ENCODE measurements around the gene ITGA1. TPM values are rescaled to one million over a fixed set of nuclear protein-coding genes. Genes with fewer than 3 reads are reported as not detected.
A peak's percentile ranks its signal among the peaks of the same experiment; 100 is the strongest.

The ITGA1 gene
- total RNA-seq, 3 donors from 2014 or later = 26.2 to 49.2 (median 36.6) TPM

GRCh38 chr5:52999344-52999949 lies 211.7 kb downstream of the ITGA1 start:
- Histone ChIP-seq H3K9me3 (no peaks in the 10 kb centered on the region), H3K27ac (peak overlapping the region in 1 of 2 donors; percentile 22), H3K4me3 (no peak overlapping the region), H3K4me1 (no peaks in the 10 kb centered on the region), H3K36me3 (no peaks in the 10 kb centered on the region), H3K27me3 (no peaks in the 10 kb centered on the region)
- intact Hi-C loops (cut with DNase I; ENCODE audit: low total_unique reads) = no loop called here
- no peak for DNase-seq (ENCODE audit: low spot score in 2 of 2)
- TF ChIP-seq POLR2AphosphoS5 (IDR thresholded peaks at IDR 0.05) (no peak), POLR2A (IDR thresholded peaks at IDR 0.05) (no peak), CTCF (IDR thresholded peaks at IDR 0.05) (no peak)

- H3K36me3 ChIP-seq = no peaks in the 10 kb centered on the region
- intact Hi-C loops (cut with DNase I; ENCODE audit: low total_unique reads) = no loop called here
- H3K9me3 ChIP-seq = no peaks in the 10 kb centered on the region
- no peak overlapping the region for H3K4me3 ChIP-seq
- DNase-seq (ENCODE audit: low spot score in 2 of 2) = no peak
- no peak overlapping the region for H3K27ac ChIP-seq
- H3K27me3 ChIP-seq = no peaks in the 10 kb centered on the region
- TF ChIP-seq POLR2AphosphoS5 (IDR thresholded peaks at IDR 0.05) (no peak), POLR2A (IDR thresholded peaks at IDR 0.05) (no peak), CTCF (IDR thresholded peaks at IDR 0.05) (no peak)
- H3K4me1 ChIP-seq = no peaks in the 10 kb centered on the region
These were observed 213.8 kb downstream of the ITGA1 start for GRCh38 chr5:53001541-53001940.

- intact Hi-C loops (cut with DNase I; ENCODE audit: low total_unique reads) = no loop called here
- Histone ChIP-seq H3K27ac (no peak overlapping the region), H3K4me3 (no peak overlapping the region), H3K4me1 (no peaks in the 10 kb centered on the region), H3K27me3 (no peaks in the 10 kb centered on the region), H3K9me3 (no peaks in the 10 kb centered on the region), H3K36me3 (no peaks in the 10 kb centered on the region)
- TF ChIP-seq CTCF (IDR thresholded peaks at IDR 0.05) (no peak), POLR2AphosphoS5 (IDR thresholded peaks at IDR 0.05) (no peak), POLR2A (IDR thresholded peaks at IDR 0.05) (no peak)
- no peak for DNase-seq (ENCODE audit: low spot score in 2 of 2)
These were observed 214.8 kb downstream of the ITGA1 start for GRCh38 chr5:53002491-53002890.

- Histone ChIP-seq H3K9me3 (no peaks in the 10 kb centered on the region), H3K27ac (no peak overlapping the region), H3K4me3 (no peak overlapping the region), H3K4me1 (no peaks in the 10 kb centered on the region), H3K27me3 (no peaks in the 10 kb centered on the region), H3K36me3 (no peaks in the 10 kb centered on the region)
- DNase-seq (ENCODE audit: low spot score in 2 of 2) = no peak
- TF ChIP-seq CTCF (IDR thresholded peaks at IDR 0.05) (no peak), POLR2AphosphoS5 (IDR thresholded peaks at IDR 0.05) (no peak), POLR2A (IDR thresholded peaks at IDR 0.05) (no peak)
- intact Hi-C loops (cut with DNase I; ENCODE audit: low total_unique reads) = no loop called here
These were observed 215.4 kb downstream of the ITGA1 start for GRCh38 chr5:53003144-53003543.

GRCh38 chr5:53006911-53007890 lies 219.5 kb downstream of the ITGA1 start:
- intact Hi-C loops (cut with DNase I; ENCODE audit: low total_unique reads) = no loop called here

More at GRCh38 chr5:53006911-53007890, 219.5 kb downstream of the ITGA1 start:
- TF ChIP-seq POLR2A (IDR thresholded peaks at IDR 0.05) (no peak), CTCF (IDR thresholded peaks at IDR 0.05) (no peak), POLR2AphosphoS5 (IDR thresholded peaks at IDR 0.05) (no peak)
- Histone ChIP-seq H3K4me1 (no peaks in the 10 kb centered on the region), H3K27me3 (no peaks in the 10 kb centered on the region), H3K27ac (peak overlapping the region in 1 of 2 donors; percentile 4), H3K4me3 (no peak overlapping the region), H3K36me3 (no peaks in the 10 kb centered on the region), H3K9me3 (no peaks in the 10 kb centered on the region)
- no peak for DNase-seq (ENCODE audit: low spot score in 2 of 2)

Data from breast epithelium (tissue), 4 donors.